ENCODE data around the gene KRT31. TPM values are rescaled to one million over a fixed set of nuclear protein-coding genes. Genes with fewer than 3 reads are reported as not detected.

The KRT31 gene
- total and polyA plus RNA-seq, 2 of the 8 experiments (the other 6 are each of a cell fraction or from before 2014, with no cell fraction given): not detected

GRCh38 chr17:41383690-41384089 lies 13.7 kb downstream of the KRT31 start:
- Histone ChIP-seq H3K4me3 (ENCODE audit: extremely low read depth in 1 of 4, insufficient read depth in 2 of 4, low read depth in 3 of 4, low read length in 4 of 4) (no peak overlapping the region), H3K23me2 (ENCODE audit: low read depth, low read length) (no peaks in the 10 kb centered on the region; the same call in 1 of the 2 replicates), H4K5ac (ENCODE audit: insufficient read length, low read depth, low read length) (no peak overlapping the region), H2BK5ac (ENCODE audit: low read depth, low read length) (no peak overlapping the region), H3K23ac (ENCODE audit: insufficient read length) (no peak overlapping the region), H3K4me1 (replicated peaks in 1 of 4; ENCODE audit: control insufficient read depth in 3 of 4, insufficient read depth in 4 of 4, low read length in 3 of 4) (no peaks in the 10 kb centered on the region), H3K14ac (ENCODE audit: insufficient read length) (no peak overlapping the region), H4K8ac (ENCODE audit: extremely low read depth, insufficient read depth, low read length) (no peak overlapping the region), H2BK120ac (replicated peaks; ENCODE audit: low read depth, low read length) (no peak overlapping the region), H2BK20ac (ENCODE audit: low read length) (no peak overlapping the region), H3K27me3 (replicated peaks in 1 of 4; ENCODE audit: control insufficient read depth in 3 of 4, extremely low read depth in 1 of 4, insufficient read depth in 3 of 4, low read length in 3 of 4) (no peaks in the 10 kb centered on the region), H3K79me1 (ENCODE audit: low read depth, low read length) (no peaks in the 10 kb centered on the region), H3K18ac (ENCODE audit: extremely low read depth, low read length) (no peak overlapping the region), H3K4me2 (ENCODE audit: insufficient read depth in 1 of 2, low read depth in 2 of 2, low read length in 2 of 2) (no peak overlapping the region), H4K91ac (replicated peaks; ENCODE audit: insufficient read length, low read length) (no peak overlapping the region), H3K27ac (ENCODE audit: low read depth, low read length) (no peak overlapping the region), H3K4ac (replicated peaks; ENCODE audit: insufficient read length, low read depth, low read length) (no peak overlapping the region), H3K9ac (replicated peaks in 1 of 4; ENCODE audit: extremely low read depth in 1 of 4, low read depth in 3 of 4, low read length in 3 of 4) (no peak overlapping the region), H3K79me2 (ENCODE audit: control insufficient read depth in 1 of 2, insufficient read depth in 2 of 2, low read length in 2 of 2) (no peaks in the 10 kb centered on the region), H3K56ac (replicated peaks; ENCODE audit: insufficient read length, low read depth, low read length) (no peak overlapping the region), H2BK12ac (ENCODE audit: low read depth, low read length) (no peak overlapping the region), H2AK5ac (ENCODE audit: low read depth, low read length) (no peak overlapping the region), H4K20me1 (replicated peaks in 1 of 2; ENCODE audit: control insufficient read depth in 1 of 2, insufficient read depth in 2 of 2, low read length in 2 of 2) (no peaks in the 10 kb centered on the region), H2AFZ (ENCODE audit: low read length) (no peak overlapping the region), H3K9me3 (ENCODE audit: insufficient read depth in 2 of 2, low read depth in 1 of 2, low read length in 1 of 2) (no peaks in the 10 kb centered on the region; a peak in 1 of 4 replicates), H3K36me3 (ENCODE audit: control insufficient read depth in 2 of 4, insufficient read depth in 4 of 4, low read length in 3 of 4) (no peaks in the 10 kb centered on the region), H2BK15ac (ENCODE audit: low read length) (no peak overlapping the region)
- TF ChIP-seq CEBPB (IDR thresholded peaks at IDR 0.05; ENCODE audit: low read depth, low read length) (peak; percentile 83; the same call in 1 of the 2 replicates), HDAC2 (IDR thresholded peaks at IDR 0.05; ENCODE audit: borderline replicate concordance in 1 of 2, low read depth in 2 of 2, low read length in 2 of 2) (no peak), RAD21 (IDR thresholded peaks at IDR 0.05 in 1 of 2, conservative IDR thresholded peaks at IDR 0.05 in 1 of 2; ENCODE audit: low read depth in 2 of 2, low read length in 2 of 2) (no peak), MAX (IDR thresholded peaks at IDR 0.05) (no peak), KDM4A (IDR thresholded peaks at IDR 0.05; ENCODE audit: low read depth, low read length, severe bottlenecking) (no peak), SIN3A (conservative IDR thresholded peaks at IDR 0.05 in 1 of 2, IDR thresholded peaks at IDR 0.05 in 1 of 2; ENCODE audit: low read depth in 1 of 2, low read length in 2 of 2) (no peak), POU5F1 (IDR thresholded peaks at IDR 0.05; ENCODE audit: low read depth, low read length) (no peak)
- no peak for FAIRE-seq
- CTCF ChIA-PET (ENCODE audit: partially characterized antibody): no interaction called here
- WGBS, 2 experiments (ENCODE audit: extremely low coverage in 1 of 2, insufficient coverage in 1 of 2, insufficient read length in 1 of 2, insufficient replicate concordance in 2 of 2, low coverage in 1 of 2, low lambda C conversion rate in 2 of 2, missing lambda C conversion rate in 1 of 2): 100% methylated on average over 1 of the region's 1 CpG; no CpG with 5 or more reads in 1 of the 2 experiments
- no peak for DNase-seq (ENCODE audit: low read depth in 1 of 2, low spot score in 2 of 2)
- POLR2A ChIA-PET (ENCODE audit: partially characterized antibody): no interaction called here
